Inferior parietal cortex (tissue), 1 donor: ENCODE results near the gene AMOTL1.
"Not testable (repeated sequence)": the region's sequence is repeated elsewhere in the genome, so short reads cannot be mapped to it uniquely, and the experiment has no call there.

Experiments
- DNase-seq: peaks from one replicate; pipeline ENCODE4 v3.0.0-alpha.2; 2016; ENCODE audit errors: extremely low spot score

The AMOTL1 gene

GRCh38 chr11:94770563-94771120 is 2.5 kb downstream of the AMOTL1 start:
- DNase-seq = no peak

- DNase-seq = no peak
These were observed 3.2 kb downstream of the AMOTL1 start for GRCh38 chr11:94771390-94771789.

DNA sequence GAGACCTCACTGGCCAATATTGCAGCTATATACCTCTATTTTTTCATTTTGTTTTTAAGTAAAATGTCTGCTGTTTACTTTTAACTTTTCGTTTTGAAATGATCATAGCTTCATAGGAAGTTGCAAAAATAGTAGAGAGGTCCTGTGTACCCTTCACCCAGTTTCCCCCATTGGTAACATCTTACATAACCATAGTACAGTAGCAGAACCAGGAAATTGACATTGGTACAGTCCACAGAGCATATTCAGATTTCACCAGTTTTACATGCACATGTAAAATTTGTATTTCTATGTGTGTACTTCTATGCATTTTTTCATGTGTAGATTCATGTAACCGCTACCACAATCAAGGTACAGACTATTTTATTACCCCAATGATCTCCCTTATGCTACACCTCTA is 3.8 kb downstream of the AMOTL1 start:
- DNase-seq = no peak

GRCh38 chr11:94773842-94774241 is 5.7 kb downstream of the AMOTL1 start:
- no peak for DNase-seq

- no peak for DNase-seq
These were observed 6.2 kb downstream of the AMOTL1 start for GRCh38 chr11:94774345-94774744.

DNA sequence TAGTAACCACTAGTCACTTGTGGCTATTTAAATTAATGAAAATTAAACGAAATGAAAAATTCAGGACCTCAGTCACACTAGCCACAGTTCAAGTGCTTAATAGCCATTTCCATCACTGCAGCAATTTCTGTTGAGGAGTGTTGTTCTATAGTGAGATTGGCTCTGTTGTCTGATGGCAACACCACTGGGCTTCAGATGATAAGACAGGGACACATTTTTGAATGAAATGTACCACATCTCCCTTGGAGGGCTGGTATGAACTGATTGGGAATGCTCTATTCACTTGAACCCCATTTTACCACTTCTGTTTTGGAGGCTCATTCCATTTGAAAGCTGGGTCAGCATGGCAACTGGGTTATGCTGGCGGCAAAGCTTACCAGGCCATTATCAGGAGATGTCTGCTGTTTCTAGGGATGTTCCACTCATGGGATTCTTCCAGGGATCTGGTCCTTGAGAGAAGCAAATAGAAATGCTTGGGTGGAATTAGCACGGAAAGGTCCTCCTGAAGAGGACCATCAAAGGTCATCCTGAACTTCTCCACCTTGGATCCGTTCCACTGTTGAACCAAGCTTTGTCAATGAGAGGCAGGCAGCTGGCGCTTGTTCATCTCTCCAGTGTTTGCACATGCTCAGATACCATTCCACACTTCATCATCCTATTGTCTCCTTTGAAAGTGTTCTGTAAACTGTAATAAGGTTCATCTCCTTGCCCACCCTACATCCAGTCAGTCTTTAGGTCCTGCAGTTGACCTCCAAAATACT is 7.6 kb downstream of the AMOTL1 start:
- DNase-seq = no peak

DNA sequence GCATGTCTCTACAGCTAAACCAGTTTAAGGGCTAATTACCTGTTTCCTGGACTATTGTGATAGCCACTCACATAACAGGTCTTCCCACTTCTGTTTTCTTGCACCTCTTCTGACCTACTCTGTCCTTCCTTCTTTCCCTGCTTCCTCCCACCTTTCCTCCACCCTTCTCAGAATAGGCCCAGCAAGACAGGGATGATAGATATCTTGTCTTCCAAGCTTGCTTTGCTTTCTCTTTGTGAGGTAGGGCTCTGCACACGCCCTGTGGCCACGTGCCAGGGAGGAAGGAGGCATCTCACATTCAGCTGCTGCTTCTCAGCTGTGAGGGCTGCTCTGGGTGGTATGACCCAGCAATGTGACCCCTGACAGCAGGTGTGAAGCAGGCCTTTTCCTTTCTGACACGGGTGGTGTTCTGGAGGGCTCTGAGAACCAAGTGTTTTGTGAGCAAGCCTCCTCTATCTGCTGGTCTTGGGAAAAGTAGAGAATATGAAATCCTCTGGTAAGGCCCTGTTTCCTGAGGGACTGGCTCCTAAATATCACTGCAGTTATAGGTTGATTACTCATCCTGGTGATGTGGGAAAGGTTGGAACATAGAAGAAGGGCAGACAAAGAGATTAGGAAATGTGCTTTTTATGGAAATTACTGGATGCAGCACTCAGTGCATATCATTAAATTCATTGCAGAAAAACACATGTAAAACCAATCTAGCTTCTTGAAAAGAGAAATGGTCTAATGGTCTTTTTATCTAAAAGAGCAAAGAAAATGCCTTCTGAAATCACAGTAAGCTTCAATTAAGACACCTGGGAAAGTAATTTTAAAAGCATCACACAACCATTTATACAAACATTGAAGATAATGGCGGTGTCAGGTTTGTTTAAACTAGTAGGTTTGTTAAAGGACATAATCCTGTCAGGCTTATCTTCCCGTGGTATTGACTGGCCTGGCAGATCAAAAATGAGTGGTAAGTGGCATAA is 8.5 kb downstream of the AMOTL1 start:
- no peak for DNase-seq

- DNase-seq = no peak
These were observed 12.3 kb downstream of the AMOTL1 start for GRCh38 chr11:94780432-94780831.

DNA sequence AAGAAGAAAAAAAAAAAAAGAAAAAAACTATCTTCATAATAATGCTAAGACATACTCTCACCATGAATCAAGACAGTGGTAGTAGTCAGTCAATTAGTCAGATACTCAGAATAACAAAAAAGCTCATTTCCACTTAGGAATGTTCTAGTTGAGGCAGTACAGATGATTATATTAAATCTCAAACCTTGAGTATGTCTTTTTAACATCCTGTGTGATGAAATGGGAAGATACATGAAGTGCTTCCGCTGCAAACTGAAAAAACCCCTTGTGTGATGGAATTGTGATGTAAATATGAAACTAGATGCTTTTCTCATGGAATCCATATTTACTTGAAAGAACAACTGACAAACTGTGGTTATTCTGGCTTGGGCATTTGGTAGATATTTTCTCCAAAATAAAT is 13.7 kb downstream of the AMOTL1 start:
- DNase-seq = no peak

- DNase-seq = no peak
These were observed 14.3 kb downstream of the AMOTL1 start for GRCh38 chr11:94782446-94782845.

DNA sequence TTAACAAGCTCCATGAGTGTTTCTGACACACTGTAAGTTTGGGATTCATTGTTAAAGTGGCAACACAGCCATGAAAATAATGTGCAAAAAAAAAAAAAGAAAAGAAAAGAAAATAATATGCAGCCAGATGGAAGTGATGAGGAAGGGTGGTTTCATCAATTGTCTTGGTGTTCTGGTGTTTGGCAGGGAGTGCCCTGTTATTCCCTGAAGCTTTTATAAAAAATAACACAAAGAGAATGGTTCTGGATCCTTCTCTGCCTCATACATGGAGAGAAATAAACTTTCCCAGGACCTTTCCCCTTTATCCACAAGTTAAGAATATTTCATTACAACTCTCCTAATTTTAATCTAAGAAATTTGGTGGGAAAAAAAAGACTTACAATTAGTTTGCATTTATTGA is 16.7 kb downstream of the AMOTL1 start:
- DNase-seq = no peak

DNA sequence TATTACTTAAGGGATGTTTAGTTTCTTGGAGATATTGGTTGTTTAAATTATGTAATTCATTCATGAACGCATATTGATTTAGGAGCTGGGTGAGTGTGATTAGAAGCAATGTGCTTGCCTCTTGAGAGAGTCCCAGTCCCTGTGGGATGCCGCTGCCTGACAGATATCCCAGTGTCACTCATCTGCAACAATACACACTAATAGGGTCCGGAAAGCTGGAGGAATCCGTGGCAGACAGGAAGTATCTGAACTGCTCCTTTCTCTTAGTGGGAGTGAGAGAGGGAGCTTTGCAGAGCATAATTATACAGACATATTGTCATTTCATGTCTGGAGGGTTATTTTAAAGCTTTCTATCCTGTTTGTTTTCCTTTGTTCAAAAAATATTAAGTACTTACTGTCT is 17.4 kb downstream of the AMOTL1 start:
- DNase-seq = no peak

- peak; percentile 48 for DNase-seq
These were observed 18.3 kb downstream of the AMOTL1 start for GRCh38 chr11:94786264-94787126.

GRCh38 chr11:94787801-94788200 is 19.6 kb downstream of the AMOTL1 start:
- DNase-seq = no peak

- DNase-seq = no peak
These were observed 20.2 kb downstream of the AMOTL1 start for GRCh38 chr11:94788396-94788795.

- no peak for DNase-seq
These were observed 22.0 kb downstream of the AMOTL1 start for GRCh38 chr11:94790197-94790596.

DNA sequence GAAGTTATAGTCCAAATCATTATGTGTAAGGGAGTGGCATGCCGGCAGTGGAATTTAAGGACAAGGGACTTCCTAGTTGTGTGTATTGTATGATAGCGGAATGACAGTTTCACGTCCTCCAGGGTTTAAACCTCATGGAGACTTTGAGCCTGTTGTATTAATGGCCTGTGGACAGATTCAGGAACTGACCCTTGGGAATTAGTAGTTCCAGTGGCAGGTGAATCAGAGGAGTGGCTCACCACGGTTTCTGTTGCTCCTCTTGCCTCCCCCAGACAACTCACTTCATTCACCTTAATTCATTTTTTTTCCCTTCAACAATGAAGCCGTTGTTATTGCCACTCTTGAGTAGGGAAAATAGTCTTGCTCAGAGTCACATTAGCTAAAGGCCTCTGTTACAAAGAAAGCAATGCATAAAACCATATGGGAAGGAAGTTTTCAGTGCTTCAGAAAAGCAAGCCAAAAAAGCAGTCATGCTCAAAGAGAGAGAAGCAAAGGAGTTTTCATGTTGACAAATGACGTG is 22.6 kb downstream of the AMOTL1 start:
- no peak for DNase-seq

GRCh38 chr11:94791216-94791889 is 23.2 kb downstream of the AMOTL1 start:
- no peak for DNase-seq

DNA sequence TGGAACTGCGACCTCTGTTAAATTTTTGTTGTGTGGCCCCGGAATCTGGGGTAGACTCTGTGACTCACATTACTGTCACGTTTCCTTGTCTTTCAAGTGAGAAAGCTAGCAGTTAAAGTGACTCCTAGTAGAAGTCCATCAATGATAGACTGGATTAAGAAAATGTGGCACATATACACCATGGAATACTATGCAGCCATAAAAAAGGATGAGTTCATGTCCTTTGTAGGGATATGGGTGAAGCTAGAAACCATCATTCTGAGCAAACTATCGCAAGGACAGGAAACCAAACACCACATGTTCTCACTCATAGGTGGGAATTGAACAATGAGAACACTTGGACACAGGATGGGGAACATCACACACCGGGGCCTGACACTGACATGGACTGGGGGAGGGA is 23.8 kb downstream of the AMOTL1 start:
- not testable (repeated sequence) for DNase-seq

- DNase-seq = no peak
These were observed 24.3 kb downstream of the AMOTL1 start for GRCh38 chr11:94792451-94792850.

- peak; percentile 37 for DNase-seq
These were observed 24.8 kb downstream of the AMOTL1 start for GRCh38 chr11:94793002-94793401.
